HS-5 (cell line): ENCODE measurements around the gene MSANTD3.

ENCODE experiments used
- DNase-seq: peaks from one replicate; pipeline ENCODE4 v3.0.0-alpha.2; 2012; ENCODE audit warnings: low read depth

Gene MSANTD3

DNA sequence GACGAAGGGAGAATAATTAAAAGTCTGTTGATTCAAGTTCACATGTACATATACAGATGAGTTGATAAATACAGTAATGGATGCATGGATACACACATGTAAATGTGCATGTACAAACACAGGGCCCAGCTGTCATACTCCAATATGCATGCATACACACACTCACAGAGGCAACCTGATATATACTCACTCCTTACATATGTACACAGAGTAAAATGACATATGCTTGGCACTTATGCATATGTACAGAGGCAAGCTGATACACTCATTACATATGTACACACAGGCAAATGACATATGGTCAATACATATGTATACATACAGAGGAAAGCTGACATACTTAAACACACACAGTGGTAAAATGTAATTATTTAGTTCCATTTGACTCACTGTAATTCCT lies 38.8 kb downstream of the MSANTD3 start:
- no peak for DNase-seq

DNA sequence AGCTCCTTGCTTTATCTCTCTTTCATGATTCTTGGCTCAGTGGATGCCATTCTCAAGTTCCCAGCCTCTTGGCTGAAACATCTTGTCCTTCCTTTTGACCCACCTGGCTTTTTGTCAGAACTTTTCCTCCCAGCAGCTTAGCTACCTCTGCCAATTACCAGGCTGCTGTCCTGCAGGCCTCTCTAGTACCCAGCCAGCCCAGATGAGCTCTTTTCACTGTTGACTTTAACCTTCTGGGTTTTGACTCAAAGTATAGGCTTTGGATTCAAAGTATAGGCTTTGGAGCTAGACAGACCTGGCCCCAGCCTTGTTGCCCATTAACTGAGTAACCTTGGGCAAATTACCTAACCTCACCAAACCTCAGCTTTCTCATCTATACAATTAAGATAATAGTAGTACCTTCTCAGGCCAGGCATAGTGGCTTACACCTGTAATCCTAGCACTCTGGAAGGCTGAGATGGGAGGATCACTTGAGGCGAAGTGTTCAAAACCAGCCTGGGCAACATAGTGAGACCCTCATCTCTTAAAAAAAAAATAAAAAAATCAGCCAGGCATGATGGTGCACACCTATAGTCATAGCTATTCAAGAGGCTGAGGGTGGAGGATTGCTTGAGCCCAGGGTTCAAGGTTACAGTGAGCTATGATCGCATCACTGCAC lies 39.4 kb downstream of the MSANTD3 start:
- no peak for DNase-seq

DNA sequence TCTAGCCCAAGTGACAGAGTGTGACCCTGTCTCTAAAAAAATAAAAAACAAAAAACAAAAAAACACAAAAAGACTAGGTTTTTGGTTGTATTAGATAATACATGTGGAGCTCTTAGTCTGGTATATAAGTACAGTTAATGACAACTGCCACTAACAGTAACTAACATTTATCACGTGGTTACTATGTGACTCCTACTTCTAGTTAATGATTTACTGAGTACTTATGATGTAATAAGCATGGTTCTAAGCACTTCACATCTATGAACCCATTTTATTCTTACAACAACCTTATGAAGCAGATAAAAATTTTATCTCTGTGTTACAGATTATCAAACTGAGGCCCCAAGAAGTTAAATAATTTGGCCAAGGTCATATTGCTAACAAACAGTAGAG lies 39.9 kb downstream of the MSANTD3 start:
- DNase-seq: no peak

DNA sequence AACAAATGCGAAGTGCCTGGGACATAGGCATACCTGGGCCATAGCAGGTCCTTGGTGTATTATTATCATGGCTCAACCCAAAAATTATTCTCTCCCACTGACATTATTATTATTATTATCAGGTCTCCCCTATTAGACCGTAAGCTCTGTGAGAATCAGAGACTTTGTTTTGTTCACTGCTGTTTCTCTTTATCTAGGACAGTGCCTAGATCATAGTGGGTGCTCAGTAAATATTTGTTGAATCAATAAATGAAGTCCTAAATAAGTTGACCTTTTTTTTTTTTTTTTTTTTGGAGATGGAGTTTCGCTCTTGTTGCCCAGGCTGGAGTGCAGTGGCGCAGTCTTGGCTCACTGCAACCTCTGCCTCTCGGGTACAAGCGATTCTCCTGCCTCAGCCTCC lies 41.1 kb downstream of the MSANTD3 start:
- no peak for DNase-seq

DNA sequence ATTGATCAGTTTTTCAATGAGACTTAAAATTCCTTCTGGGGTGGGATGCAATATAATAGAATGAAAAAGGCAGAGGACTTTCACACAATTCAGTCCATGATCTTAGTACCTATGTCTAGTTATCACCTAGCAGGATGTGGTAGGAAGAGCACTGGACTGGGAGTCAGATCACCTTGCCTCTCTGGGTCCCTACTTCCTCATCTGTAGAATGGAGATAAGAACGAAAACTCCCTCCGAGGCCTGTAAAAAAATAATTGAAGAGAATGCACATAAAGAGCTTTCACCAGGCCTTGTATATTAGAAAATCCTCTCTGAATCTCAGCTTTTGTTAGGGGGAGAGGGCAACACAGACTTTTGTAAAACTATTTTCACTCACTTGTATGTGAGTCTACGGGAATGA lies 45.3 kb downstream of the MSANTD3 start:
- no peak for DNase-seq

DNA sequence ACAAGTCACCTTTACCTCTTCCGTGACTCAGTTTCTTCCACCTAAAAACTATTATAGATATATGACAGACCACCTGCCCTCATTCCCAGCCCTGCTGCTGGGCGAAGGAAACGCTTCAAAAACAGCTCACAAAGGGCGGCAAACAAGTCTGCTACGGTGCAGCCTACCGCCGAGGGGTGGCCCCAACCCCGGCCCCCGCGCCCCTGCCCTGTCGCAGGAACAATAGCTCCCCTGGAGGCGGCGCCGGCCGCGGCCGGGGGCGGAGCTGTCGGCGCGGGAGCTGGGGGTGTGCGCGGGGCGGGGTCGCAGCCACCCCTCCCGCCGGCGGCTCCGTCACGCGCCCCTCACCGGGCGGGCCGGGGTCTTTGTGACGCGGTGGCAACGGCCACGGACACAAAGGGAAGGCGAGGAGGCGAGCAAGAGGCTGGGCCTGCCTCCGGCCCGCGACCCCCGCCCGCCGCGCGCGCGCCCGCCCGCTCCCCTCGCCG lies 45.9 kb downstream of the MSANTD3 start, which contains the start of gene TMEFF1:
Gene TMEFF1, plus strand, starts transcription at position 362 of the 488 bp plus-strand sequence. CDS start 396 bp downstream, outside the sequence.
- DNase-seq: no peak

DNA sequence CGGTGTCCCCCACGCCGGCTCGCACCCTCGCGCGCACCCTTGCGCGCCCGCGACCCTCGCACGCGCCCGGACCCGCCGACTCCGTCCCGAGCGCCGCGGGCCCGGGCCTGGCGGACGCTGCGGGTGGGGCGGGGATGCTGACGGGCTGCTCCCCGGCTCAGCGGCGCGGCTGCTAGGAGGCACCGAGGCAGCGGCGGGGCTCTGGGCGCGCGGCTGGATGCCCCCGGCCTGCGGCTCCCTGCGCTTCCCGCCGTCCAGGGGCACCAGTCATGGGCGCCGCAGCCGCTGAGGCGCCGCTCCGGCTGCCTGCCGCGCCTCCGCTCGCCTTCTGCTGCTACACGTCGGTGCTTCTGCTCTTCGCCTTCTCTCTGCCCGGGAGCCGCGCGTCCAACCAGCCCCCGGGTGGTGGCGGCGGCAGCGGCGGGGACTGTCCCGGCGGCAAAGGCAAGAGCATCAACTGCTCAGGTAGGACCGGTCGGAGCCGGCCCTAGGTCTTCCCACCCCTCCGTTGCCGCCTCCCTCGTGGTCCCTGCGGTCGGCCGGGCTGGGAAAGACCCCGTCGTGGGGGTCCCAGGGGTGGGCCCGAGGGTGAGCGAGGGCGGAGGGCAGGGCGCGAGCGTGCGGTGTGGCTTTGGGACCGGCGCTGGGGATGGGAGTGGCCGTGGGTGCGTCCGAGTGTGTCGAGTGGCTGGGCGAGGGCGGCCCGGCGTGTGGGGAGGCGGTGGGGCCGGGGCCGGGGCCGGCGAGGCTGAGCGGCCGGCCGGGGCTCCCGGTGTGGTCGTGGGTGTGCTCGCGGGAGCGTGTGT lies 46.5 kb downstream of the MSANTD3 start:
- no peak for DNase-seq

DNA sequence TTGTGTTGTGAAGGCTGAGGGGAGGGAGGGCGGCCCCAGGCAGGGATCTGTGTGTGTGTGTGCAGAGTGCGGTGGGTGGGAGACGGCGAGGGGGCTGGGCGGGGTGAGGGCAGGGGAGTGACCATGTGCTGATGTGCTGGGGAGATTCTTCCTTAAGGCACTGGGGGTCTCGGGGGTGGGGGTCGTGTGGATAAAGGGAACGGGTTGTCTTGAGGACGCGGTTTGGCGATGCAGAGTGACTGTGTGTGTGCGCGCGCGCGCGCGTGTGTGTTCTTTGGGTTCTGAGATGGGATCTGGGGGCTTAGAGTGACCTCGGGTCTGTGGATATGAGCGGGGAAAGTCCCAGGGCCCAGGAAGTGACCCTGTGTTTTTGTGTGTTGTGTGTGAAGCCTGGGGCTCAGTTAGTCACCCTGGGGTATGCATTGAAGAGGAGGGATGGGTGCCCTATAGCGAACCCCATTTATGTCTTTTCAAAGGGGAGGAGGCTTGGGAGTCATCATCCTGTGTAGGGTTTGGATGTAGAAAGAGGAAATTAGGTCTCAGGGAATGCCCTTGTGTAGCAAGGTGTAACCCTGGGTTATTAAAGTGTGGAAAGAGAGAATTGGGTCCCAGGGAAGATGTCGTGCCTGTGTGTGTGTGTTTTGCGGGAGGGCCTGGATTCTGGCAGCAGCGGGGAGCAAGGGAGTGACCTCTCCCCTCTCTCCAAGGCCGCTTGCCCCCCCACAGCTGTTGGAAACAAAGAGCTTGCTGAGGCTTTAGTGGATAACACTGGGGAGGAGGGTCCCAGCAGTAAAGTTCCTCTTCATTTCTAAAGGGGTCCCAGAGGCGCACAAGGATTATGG lies 47.4 kb downstream of the MSANTD3 start:
- no peak for DNase-seq

DNA sequence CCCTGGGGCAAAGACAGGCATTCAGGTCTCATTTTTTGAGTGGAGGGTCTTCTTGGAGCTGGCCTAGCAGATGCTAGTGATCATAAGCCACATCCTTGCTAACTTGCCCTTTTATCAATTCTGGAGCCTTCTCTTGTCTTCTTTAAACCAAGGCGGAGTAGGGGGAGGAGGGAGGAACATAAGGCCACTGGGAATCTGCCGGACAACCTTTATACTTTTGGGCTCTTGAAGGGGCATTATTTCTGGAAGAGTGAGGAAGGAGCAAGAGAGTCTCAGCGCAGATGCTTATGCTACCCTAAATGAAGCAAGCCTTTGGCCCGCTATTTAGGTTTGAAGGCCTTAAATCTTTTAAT lies 48.0 kb downstream of the MSANTD3 start:
- DNase-seq: no peak

DNA sequence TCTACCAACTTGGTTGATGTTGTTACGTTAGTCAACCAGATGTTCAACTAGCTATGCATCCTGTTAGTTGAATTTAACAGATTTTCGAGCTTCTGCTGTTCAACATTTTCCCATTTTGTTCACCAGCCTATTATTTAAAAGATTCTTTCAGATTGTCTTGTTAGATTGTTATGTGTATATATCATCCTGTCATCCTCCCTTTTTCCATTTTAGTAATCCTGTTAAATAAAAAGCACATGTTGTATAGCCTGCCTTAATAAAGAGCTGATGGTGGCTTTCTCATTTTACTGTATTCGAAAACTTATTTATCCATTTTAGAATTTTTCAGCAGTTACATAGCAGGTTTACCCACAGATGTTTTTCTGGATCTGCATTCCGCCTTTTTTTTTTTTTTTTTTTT lies 50.3 kb downstream of the MSANTD3 start:
- DNase-seq: no peak

DNA sequence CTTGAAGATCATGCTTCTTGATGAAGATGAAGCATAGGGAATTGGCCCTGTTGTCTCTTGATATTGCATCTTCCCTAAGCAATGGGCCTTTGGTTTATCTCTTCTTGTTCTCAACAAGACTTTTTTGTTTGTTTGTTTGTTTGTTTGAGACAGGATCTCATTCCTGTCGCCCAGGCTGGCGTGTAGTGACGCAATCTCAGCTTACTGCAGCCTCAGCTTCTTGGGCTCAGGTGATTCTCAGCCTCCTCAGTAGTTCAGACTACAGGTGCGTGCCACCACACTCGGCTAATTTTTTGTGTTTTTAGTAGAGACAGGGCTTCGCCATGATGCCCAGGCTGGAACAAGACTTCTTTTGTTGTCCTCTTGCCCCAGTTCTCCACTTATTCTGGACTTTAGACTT lies 51.2 kb downstream of the MSANTD3 start:
- DNase-seq: no peak

DNA sequence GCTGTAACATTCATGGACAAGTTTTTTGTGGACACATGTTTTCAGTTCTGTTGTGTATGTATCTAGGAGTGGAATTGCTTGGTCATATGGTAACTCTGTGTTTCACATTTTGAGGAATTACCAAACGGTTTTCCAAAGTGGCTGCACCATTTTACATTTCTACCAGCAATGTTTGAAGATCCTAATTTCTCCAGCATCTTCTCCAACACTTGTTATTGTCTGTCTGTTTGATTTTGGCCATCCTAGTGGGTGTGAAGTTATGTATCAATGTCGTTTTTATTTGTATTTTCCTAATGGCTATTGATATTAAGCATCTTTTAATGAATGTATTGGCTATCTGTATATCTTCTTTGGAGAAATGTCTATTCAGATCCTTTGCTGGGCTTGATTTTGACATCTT lies 52.9 kb downstream of the MSANTD3 start:
- DNase-seq: no peak

DNA sequence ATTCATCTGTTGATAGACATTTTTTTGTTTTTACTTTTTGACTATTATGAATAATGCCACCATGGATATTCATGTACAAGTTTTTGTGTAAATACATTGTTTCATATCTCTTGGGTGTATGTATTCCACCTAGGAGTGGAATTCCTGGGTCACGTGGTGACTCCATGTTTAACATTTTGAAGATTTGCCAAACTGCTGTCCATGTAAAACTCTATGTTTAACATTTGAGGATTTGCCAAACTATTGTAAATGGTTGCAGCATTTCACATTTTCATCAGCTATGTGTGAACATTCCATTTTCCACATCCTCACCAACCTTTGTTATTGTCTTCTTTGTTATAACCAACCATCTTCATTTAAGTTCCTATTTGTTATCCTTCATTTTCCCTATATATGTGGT lies 58.3 kb downstream of the MSANTD3 start:
- DNase-seq: no peak

DNA sequence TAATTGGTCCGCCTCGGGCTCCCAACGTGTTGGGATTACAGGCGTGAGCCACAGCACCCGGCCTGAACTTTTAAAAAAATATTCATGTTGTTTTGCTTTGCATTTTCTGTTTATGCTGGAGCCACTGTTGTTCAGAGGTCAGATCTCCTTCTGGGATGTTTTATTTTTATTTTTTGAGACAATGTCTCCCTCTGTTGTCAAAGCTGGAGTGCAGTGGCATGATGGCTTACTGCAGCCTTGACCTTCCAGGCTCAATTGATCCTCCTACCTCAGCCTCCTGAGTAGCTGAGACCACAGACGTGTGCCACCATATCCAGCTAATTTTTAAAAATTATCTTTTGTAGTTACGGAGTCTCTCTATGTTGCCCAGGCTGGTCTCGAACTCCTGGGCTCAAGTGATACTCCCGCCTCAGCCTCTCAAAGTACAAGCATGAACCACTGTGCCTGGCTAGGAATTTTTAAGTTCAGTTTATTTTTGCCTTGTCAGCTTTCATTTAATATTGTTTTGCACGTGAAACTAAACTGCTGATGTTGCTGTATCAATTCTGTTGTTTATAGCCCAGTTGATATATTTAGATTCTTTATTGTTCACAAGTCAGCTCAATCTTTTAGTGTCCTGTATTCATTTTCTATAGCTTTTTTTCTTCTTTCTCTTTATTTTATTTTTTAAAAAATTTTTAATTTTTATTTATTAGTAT lies 59.7 kb downstream of the MSANTD3 start:
- DNase-seq: no peak

DNA sequence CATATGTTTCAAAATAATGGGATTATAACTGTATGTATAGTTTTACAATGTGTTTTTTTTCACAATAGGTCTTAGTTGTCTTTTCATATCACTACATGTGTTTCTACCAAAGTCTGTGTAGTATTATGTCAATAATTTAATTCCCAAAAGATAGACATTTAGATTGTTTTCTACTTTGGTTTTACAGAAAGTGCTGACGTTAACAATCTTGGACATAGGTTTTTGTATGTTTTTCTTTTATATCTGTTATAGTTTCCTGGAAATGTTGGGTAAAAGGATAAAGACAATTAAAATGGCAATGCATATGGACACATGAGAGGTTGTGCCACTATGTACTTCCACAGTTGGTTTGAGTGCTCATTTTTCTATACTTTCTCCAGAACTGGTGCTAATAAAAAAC lies 61.2 kb downstream of the MSANTD3 start:
- no peak for DNase-seq

DNA sequence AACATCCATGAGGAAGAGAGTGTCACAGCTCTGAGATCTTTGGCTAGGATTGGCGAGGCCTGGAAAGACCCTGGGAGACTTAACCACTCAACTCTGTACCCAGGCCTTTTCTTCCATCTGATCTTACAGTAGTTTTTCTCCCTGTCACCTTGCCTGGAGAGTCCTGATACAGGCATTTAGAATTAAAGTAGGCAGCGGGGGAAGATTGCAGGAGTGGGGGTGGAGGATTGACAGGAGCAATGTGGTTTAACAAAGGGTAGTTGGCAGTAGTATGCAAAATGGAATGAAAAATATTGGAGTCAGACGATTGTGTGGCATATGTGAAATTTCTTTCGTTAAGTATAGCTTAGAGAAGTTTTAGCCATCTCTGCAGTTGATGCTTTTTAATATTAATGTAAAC lies 62.9 kb downstream of the MSANTD3 start:
- no peak for DNase-seq

DNA sequence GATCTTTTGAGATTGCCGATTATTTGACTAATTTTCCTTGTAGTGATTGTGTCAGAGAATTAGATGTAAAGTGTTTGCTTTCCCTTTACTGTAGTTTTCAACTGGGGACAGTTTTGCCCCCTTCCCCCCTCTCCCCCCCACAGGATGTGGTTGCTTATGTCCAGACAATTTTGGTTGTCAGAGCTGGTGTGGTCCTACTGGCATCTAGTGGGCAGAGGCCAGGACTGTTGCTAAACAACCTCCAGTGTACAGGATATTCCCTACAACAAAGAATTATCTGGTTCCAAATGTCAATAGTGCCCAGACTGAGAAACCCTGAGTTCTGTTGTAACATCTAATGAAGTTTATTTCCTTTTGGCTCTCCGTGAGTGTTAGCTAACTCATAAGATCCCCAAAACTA lies 66.0 kb downstream of the MSANTD3 start:
- DNase-seq: no peak

DNA sequence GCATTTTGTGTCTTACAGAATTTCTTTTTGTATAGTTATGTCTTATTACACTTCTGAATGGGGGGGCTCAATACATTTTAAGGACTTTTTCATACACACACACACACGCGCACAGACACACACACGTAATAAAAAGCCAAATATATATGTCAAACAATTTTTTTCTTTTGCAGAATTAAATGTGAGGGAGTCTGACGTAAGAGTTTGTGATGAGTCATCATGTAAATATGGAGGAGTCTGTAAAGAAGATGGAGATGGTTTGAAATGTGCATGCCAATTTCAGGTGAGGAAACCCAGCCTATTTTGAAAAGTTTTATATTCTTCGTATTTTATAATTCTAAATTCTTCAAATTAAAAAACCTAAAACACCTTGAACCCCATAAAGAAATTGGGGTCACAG lies 71.6 kb downstream of the MSANTD3 start:
- no peak for DNase-seq

DNA sequence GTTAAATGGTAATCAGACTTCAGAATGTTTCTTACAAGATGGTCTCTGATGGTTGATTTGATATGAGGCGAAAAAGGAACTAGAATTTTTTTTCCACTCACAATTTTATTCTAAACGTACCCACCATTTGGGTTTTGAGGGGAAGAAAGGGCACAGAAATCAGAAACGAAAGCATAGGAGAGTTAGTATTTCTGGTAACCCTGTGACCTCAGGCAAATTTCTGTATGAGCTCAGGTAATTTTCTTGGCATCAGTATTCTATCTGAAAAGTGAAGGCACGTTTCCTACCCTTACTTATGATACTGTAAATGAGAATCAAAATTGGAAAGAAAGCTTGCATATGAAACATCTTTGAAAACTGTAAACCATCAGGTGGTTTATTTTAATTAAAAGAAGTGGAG lies 72.5 kb downstream of the MSANTD3 start:
- no peak for DNase-seq

DNA sequence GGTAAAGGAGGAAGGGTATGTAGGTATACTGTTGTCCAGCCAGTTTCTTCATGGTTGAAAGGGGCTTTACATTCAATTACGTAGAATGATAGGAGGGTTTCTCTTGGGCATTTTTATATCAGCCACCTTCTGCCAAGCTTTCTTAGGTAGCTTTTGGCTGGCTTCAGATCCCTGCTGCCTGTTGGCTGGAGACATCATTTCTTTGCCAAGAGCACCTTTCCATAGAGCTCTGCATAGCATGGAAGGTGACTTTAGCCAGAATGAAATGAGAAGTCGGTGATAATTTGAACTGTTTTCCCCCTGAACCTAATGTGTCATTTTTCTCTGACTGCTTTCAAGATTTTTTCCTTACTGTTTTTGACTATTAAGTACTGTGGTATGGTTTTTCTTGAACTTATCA lies 72.9 kb downstream of the MSANTD3 start:
- no peak for DNase-seq
